ENCODE results near the gene HPX.
"Not testable (repeated sequence)": the region's sequence is repeated elsewhere in the genome, so short reads cannot be mapped to it uniquely, and the experiment has no call there.

Gene HPX

GRCh38 chr11:6414874-6415328, 25.9 kb downstream of the HPX start:
- DNase-seq (ENCODE audit: low read depth) = no peak

- no peak for DNase-seq (ENCODE audit: low read depth)
Observed at GRCh38 chr11:6413791-6414201, 27.0 kb downstream of the HPX start.

GRCh38 chr11:6411594-6412031, 29.2 kb downstream of the HPX start:
- DNase-seq (ENCODE audit: low read depth) = no peak

GRCh38 chr11:6410695-6411430, 29.9 kb downstream of the HPX start:
- DNase-seq (ENCODE audit: low read depth) = no peak

- DNase-seq (ENCODE audit: low read depth) = no peak
Observed at GRCh38 chr11:6406370-6406769, 34.4 kb downstream of the HPX start.

- DNase-seq (ENCODE audit: low read depth) = no peak
Observed at GRCh38 chr11:6405846-6406245, 34.9 kb downstream of the HPX start.

DNA sequence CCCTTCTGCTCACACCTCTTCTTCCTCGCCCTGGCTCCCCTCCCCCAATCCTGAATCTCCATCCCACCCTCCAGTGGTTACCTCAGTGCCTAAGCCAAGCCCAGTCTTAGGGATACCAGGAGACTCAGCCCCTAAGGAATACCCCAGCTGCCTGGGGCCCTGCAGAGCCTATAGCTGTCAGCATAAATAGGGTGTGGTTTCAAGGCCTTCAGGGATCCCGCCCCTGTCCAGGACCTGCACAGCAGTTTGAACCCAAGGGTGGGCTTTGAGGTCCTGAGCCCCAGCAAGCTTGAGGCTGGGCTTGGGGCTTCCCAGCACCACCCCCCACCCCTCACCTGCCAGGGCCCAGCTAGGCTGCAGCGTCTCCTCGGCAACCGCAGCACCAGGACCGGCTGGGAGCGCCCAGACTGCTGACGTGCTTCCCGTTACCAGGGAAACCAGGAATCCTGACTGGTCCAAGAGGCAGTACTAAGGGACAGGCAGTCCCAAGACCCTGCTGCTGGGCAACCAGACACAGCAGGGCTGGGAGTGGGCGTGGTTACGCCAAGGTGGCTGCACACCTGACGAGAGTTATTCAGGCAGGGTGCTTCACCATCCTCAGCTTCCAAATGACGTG, 35.6 kb downstream of the HPX start:
- DNase-seq (ENCODE audit: low read depth) = peak; percentile 70

GRCh38 chr11:6404342-6405051, 36.3 kb downstream of the HPX start:
- DNase-seq (ENCODE audit: low read depth) = no peak

DNA sequence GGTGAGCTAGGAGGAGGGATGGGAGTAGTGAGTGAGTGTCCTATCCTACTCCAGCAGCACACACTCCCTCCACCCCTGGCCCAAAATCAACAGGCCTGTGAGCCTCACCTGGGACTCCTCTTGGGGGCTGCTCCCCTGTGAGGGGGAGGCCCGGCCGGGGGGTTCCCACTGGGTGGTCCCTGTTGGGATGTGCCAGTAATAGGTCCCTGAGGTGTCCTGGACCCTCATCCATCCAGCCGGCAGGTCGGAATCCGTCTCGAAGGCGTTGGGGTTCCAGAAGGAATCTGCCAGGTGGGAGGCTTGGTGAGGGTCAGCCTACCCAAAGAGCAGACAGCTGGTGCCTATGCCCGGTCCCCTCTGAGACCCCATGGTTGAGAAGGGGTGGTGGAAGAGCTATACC, 37.2 kb downstream of the HPX start:
- DNase-seq (ENCODE audit: low read depth) = no peak

DNA sequence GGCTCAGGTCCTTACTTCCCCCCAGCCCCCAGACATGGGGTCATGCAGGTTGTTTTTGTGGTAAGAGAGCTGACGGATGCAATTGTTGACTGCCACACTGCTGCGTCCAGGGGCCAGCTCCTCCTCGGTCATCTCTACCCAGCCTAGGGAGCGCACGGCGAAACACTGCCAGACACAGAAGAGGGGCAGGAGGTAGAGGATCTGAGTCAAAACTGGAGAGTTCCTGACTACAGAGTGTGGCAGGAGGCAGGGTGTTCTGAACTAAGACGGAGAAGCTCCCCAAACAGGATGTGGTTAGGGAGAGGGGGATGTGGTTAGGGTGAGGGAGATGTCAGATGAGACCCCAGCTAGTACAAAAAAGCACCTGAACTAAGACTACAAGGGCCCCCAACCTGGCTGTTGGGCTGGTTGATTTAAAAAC, 38.2 kb downstream of the HPX start:
- DNase-seq (ENCODE audit: low read depth) = no peak

GRCh38 chr11:6402061-6402470, 38.7 kb downstream of the HPX start:
- no peak for DNase-seq (ENCODE audit: low read depth)

DNA sequence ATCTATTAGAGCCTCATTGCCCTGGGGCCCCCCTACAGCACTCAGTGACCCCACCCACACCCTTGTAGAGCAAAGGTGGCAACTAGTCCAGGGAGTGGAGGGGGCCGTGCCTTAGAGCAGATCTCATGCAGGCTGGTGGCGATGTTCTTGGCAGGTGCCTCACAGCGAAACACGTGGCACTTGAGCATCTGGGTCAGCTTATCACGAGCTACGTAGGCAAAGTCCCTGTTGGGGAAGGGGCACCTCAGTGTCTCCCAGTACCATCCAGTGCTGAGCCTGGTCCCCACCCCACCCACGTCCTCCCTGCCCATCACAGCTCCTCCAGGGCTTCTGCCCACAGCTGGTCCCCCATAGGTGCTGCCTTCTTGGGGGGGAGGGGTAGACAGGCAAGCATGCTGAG, 39.3 kb downstream of the HPX start:
- no peak for DNase-seq (ENCODE audit: low read depth)

DNA sequence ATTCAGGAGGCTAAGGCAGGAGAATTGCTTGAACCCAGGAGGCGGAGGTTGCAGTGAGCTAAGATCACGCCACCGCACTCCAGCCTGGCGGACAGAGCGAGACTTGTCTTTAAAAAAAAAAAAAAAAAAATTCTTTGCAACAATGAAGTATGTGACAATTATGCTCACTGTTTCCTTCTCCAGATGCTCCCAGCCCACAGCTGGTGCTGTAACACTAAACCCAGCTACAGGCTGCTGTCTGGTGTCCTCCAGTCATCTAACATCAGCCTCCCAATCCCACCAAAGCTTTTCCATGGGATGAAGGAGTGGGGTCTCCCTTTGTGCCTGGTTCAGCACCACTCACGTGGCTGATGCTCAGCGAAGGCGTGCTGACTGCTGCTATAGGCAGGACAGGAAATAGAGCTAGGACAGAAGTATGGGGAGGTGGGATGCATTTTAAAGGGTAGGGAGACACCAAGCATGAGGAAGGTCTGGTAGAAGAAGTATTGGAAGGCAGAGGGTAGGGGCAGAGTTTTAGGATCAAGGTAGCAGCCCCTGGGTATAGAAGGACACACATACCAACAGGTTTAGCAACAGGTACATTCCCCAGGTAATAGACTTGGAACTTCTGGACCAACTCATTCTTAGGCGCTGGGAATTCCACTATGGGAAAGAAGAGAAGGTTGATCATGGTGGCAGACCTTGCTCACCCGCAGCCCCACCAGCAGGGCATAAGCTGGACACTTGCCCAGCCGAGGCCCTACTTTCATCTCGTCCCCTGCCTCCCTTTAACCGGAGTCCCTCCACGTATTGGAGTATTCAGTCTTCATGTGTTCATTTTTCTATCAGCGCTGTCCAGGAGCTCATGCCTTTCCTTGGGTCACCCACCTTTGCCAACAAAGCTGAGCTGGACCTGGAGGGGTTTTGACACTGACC, 40.1 kb downstream of the HPX start:
- DNase-seq (ENCODE audit: low read depth) = no peak

DNA sequence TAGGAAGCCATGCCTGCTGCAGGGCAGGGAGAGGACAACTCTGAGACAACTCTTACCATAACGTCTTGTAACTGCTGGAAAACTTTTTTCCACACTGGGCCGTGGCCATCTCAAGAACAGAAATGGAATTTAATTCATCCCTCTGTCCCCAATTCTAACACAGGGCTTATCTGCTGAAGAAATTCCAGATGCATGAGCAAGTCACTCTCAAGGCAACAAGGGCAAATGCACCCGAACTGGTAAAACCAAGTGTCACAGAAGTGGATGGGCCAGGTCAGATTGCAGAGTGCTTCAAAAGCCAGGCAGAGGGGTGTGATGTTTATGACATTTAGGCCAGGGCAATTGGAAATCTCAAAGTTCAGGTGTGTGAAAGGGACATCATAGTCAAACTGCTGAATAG, 43.2 kb downstream of the HPX start:
- peak; percentile 33 for DNase-seq (ENCODE audit: low read depth)

GRCh38 chr11:6397156-6397555, 43.6 kb downstream of the HPX start:
- DNase-seq (ENCODE audit: low read depth) = no peak

GRCh38 chr11:6395470-6396060, 45.2 kb downstream of the HPX start:
- no peak for DNase-seq (ENCODE audit: low read depth)

GRCh38 chr11:6393989-6394670, 46.7 kb downstream of the HPX start:
- DNase-seq (ENCODE audit: low read depth) = no peak

- not testable (repeated sequence) for DNase-seq (ENCODE audit: low read depth)
Observed at GRCh38 chr11:6392251-6392650, 48.5 kb downstream of the HPX start.

DNA sequence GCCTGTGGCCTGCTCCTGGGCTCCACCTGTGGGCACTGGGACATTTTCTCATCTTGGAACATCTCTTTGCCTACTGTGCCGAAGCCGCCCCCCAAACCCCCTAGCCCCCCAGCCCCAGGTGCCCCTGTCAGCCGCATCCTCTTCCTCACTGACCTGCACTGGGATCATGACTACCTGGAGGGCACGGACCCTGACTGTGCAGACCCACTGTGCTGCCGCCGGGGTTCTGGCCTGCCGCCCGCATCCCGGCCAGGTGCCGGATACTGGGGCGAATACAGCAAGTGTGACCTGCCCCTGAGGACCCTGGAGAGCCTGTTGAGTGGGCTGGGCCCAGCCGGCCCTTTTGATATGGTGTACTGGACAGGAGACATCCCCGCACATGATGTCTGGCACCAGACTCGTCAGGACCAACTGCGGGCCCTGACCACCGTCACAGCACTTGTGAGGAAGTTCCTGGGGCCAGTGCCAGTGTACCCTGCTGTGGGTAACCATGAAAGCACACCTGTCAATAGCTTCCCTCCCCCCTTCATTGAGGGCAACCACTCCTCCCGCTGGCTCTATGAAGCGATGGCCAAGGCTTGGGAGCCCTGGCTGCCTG, 49.2 kb downstream of the HPX start:
- no peak for DNase-seq (ENCODE audit: low read depth)

DNA sequence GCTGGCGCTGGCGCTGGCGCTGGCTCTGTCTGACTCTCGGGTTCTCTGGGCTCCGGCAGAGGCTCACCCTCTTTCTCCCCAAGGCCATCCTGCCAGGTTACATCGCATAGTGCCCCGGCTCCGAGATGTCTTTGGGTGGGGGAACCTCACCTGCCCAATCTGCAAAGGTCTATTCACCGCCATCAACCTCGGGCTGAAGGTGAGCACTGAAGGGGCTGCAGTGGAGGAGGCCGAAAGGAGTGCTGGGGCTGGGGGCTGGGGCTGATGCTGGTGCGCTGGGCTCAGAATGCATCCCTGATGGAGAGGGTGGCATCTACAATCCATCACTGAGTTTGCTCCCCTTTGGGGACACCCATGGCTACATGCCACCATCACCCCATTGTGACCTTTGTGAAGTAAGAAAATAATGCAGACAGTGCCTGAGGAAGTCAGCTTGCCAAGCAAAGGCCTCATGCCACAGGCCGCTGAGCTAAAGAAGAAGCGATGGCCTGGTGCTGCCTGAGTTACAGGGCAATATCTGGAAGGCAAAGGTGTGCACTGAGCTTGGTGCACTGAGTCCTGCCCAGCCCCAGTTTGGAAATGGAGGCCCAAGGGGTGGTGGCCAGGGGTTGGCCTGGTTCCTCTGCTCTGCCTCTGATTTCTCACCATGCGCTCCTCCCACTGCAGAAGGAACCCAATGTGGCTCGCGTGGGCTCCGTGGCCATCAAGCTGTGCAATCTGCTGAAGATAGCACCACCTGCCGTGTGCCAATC, 49.9 kb downstream of the HPX start:
- DNase-seq (ENCODE audit: low read depth) = no peak
